Stimulated activated CD4-positive, alpha-beta T cell treated with anti-CD3 and anti-CD28 coated beads, Interleukin-4, amount 100 ng/mL, for 4 hours (primary cell): ENCODE measurements around the gene CLPSL2.
"Not testable (repeated sequence)": the region's sequence is repeated elsewhere in the genome, so short reads cannot be mapped to it uniquely, and the experiment has no call there.

Experiments
- DNase-seq, 2 experiments: peaks; one replicate each; pipeline ENCODE4 v3.0.0-alpha.2; 2020

CLPSL2 gene

DNA sequence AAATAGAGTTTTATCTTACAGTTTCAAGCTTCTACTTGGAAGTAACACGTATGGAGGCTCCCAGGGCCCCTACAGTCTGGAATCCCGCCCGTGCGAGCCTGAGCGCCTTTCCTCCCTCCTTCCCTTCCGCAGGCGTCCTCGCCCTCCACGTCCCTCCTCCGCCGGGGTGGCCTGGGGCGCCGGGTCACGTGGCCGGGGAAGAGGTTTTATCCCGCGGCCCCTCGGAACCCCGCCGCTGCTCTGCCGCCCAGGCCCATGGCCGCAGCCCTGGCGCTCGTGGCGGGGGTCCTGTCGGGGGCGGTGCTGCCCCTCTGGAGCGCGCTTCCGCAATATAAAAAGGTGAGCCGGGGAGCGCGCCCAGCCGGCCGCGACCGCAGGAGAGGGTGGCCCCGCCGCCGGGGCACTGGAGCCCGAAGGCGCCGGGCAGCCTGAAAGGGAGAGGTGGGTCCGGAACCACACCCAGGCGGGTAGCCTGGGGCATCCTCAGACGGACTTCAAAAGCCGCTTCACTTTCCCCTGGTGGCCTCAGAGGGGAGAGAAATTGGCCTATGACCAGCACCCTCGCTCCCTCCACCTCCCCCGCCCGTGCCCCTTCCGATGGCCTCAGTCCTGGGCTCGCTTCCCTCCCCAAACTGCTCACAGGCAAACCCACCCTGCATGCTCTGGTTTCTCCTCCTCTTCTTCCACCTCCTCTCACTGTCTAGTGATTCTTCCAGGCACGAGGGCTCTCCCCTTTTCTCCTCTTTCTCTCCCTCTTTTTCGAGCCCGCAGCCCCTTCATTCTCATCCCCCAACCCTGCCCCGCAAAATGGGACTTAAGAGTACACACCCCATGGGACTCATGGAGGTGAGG lies at the start of gene CLPSL2:
Gene CLPSL2 (plus strand): TSS at position 235 of the 852 bp plus-strand sequence. CDS start 21 bp downstream, at position 256.
- no peak for DNase-seq

GRCh38 chr6:35727231-35727934 lies 49.0 kb upstream of the CLPSL2 start:
- DNase-seq, result no peak

DNA sequence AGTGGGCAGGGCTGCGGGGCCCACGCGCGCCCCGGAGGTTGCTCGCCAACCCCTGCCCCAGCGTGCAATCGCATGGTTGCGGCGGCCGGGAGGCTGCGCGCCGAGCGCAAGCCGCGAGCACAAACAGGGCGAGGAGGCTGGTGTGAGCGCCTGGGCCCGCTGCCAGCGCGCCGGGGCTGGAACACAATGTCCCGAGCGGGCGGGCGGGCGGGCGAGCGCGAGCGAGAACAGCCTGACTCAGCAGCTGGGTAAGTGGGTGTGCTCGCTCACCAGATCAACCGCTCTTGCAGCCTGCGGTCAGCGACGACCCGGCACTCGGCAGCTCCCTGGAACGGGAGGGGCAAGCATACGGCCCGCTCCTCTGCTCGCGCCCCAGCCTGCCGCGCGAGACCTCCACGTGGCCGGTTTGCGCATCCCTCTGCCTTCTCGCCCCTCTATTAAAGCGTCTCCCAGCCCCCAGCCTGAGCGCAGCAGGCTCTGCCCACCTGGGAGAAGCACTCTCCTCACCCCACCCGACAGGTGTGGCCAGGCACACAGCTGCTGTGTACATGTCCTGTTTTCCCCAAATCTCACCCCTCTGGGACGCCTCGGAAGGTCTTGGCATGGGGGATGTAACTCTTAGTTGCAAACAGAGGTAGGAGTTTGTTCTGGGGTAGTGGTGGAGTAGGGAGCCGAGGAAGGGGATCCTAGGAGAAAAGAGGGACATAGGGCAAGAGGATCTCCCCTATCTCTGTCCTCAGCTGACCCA lies 48.3 kb upstream of the CLPSL2 start:
- DNase-seq, result peak; percentile 73 to 86

- DNase-seq, result peak in 1 of 2 experiments; percentile 32
Measured at GRCh38 chr6:35728683-35729678, 47.4 kb upstream of the CLPSL2 start.

GRCh38 chr6:35729722-35730121 lies 46.7 kb upstream of the CLPSL2 start:
- no peak for DNase-seq

- DNase-seq, result no peak
Measured at GRCh38 chr6:35730745-35731413, 45.5 kb upstream of the CLPSL2 start.

GRCh38 chr6:35731414-35731735 lies 45.0 kb upstream of the CLPSL2 start:
- peak; percentile 90 for DNase-seq

- peak; percentile 91 to 95 for DNase-seq
Measured at GRCh38 chr6:35731736-35732532, 44.5 kb upstream of the CLPSL2 start.

GRCh38 chr6:35733633-35734032 lies 42.8 kb upstream of the CLPSL2 start:
- DNase-seq, result no peak

DNA sequence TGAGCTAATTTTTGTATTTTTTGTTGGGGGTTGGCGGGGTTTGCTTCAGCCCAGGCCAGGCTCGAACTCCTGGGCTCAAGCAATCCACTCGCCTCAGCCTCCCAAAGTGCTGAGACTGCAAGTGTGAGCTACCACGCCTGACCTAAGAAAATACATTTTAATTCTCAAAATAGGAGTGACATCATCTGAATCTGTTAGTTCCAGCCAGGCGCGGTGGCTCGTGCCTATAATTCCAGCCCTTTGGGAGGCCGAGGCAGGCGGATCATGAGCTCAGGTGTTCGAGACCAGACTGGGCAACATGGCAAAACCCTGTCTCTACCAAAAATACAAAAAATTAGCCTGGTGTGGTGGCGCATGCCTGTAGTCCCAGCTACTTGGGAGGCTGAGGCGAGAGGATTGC lies 42.1 kb upstream of the CLPSL2 start:
- not testable (repeated sequence) for DNase-seq

DNA sequence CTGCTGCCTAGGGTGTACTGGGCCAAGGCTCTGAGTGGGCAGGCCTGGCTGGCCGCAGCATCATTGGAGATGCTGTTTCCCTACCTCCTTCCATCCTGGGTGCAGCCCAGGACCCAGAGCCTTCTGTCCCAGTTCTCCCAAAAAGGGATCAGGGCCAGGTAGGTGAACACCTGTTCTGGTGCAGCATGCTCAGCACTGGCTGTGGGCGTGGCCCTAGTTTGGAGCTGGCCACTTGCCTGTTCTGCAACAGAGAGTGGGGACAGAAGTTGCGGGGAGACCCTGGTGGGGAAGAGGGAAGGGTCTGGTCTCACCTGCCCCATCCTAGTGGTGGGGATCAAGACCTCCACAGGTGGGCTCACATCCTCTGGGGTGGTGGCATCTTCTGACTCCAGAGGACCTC lies 40.9 kb upstream of the CLPSL2 start:
- no peak for DNase-seq

- DNase-seq, result peak; percentile 78
Measured at GRCh38 chr6:35736253-35736894, 40.0 kb upstream of the CLPSL2 start.

DNA sequence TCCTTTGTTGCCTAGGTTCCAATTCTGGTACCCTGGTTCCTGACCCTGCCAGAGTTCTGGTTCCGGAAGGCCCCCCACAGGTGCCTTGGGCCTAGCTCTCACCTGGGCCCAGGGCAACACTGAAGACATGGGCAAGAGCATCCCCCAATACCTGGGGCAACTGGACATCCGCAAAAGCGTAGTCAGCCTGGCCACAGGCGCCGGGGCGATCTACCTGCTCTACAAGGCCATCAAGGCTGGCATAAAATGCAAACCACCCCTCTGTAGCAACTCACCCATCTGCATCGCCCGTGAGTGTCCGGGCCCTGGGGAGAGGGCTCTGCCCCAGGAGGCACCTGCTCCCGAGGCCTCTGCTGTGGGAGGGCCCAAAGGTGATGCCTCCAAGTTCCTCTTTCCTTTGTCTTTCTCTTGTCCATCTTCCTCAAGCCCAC lies 39.4 kb upstream of the CLPSL2 start, which contains the start of gene ARMC12:
Gene ARMC12 (plus strand): TSS at position 51 of the 431 bp plus-strand sequence. CDS start 77 bp downstream, at position 128.
- no peak for DNase-seq

DNA sequence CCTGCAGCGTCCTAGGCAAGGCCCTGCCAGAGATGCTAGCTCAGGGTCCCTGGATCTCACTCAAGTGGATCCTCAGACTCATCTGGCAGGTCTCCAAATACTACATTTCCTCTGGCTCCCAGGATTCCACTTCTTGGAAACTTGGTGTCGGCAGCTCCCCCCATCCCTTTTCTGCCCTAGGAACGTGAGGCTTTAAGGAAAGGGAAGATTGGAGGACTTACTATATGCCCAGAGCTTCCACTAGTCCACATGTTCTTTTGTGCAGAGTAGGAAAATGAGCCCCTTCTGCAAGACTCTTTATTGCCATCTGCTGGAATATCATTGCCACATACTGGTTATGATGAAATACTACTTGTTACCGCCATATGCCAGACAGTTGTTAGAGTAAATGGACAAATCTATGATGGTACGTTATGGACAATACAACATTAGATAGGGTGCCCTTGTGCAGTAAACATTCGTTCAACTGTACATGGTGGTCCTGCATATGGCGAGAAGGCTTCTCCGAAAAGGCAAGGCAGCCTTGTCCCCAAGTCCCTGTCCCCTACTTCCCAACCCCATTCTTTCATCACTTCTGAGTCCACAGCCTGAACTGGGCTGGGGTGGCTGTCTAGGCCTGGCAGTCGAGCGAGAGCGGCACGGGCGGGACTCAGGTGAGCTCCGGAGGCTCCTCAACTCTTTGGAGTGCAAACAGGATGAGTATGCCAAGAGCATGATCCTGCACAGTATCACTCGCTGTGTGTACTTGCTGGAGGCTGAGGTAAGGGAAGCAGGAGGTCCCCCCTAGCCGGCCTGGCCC lies 38.8 kb upstream of the CLPSL2 start:
- no peak for DNase-seq

- DNase-seq, result no peak
Measured at GRCh38 chr6:35739645-35740524, 36.5 kb upstream of the CLPSL2 start.

GRCh38 chr6:35742842-35743241 lies 33.6 kb upstream of the CLPSL2 start:
- no peak for DNase-seq

- DNase-seq, result no peak
Measured at GRCh38 chr6:35745509-35745908, 30.9 kb upstream of the CLPSL2 start.

DNA sequence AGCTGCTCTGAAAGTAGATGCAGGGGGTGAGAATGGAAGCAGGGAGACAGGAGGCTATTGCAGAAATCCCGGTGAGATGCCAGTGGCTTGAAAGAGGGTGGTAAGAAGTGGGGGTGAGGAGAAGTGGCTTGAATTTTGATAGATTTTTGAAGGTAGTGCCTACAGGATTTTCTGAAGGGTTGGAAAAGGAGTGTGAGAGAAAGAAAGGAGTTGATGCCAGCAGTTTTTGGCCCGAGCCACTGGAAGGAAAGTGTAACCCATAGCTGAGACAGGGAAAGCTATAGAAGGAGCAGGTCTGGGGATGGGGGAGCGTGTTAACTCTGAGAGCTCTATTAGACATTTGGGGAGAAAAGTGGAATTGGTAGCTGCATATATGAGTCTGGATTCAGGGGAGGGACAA lies 29.9 kb upstream of the CLPSL2 start:
- DNase-seq, result no peak
